Measurements from ENCODE around the gene PRAMEF27.
"Not testable (repeated sequence)": the region's sequence is repeated elsewhere in the genome, so short reads cannot be mapped to it uniquely, and the experiment has no call there.

The PRAMEF27 gene

GRCh38 chr1:13056475-13056874, at the start of gene PRAMEF27:
Gene PRAMEF27, minus strand, starts transcription at chr1:13056575. Its CDS starts 2,916 bp downstream, at chr1:13053659.
- DNase-seq, result not testable (repeated sequence)

- not testable (repeated sequence) for DNase-seq
These were observed 14.1 kb upstream of the PRAMEF27 start, which contains the start of gene PRAMEF25 for GRCh38 chr1:13070474-13070873. Gene PRAMEF25, plus strand, starts transcription at chr1:13070774. Its CDS starts 2,920 bp downstream, at chr1:13073694.

GRCh38 chr1:13019846-13020245, 36.5 kb downstream of the PRAMEF27 start:
- not testable (repeated sequence) for DNase-seq

- DNase-seq, result not testable (repeated sequence)
These were observed 44.4 kb downstream of the PRAMEF27 start for GRCh38 chr1:13011932-13012331.

GRCh38 chr1:13009348-13009747, 47.0 kb downstream of the PRAMEF27 start:
- DNase-seq, result not testable (repeated sequence)

- DNase-seq, result not testable (repeated sequence)
These were observed 50.6 kb downstream of the PRAMEF27 start for GRCh38 chr1:13005732-13006131.
